DMS153 treated with DMSO at 0.1 percent for 48 hours (cell line): ENCODE results near the gene MRPL23.
"Not testable (repeated sequence)": the region's sequence is repeated elsewhere in the genome, so short reads cannot be mapped to it uniquely, and the experiment has no call there.

Experiments used
- DNase-seq: peaks from one replicate; lab custom pipeline; 2025; ENCODE audit not compliant: unreplicated experiment; lab: John Stamatoyannopoulos, UW

The MRPL23 gene

DNA sequence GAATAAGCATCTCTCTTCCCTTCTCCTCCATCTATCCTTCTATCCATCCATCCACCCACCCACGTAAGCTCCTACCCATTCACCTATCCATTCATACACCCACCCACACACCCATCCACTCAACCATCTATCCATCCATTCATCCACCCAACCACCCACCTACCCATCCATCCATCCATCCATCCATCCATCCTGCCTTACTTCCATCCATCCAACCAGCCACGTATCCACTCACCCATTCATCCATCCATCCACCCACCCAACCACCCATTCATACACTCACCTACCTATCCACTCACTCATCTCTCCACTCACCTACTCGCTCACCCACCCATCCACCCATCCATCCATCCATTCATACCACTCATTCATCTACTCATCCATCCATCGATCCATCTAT lies 14.5 kb upstream of the MRPL23 start:
- no peak for DNase-seq

DNA sequence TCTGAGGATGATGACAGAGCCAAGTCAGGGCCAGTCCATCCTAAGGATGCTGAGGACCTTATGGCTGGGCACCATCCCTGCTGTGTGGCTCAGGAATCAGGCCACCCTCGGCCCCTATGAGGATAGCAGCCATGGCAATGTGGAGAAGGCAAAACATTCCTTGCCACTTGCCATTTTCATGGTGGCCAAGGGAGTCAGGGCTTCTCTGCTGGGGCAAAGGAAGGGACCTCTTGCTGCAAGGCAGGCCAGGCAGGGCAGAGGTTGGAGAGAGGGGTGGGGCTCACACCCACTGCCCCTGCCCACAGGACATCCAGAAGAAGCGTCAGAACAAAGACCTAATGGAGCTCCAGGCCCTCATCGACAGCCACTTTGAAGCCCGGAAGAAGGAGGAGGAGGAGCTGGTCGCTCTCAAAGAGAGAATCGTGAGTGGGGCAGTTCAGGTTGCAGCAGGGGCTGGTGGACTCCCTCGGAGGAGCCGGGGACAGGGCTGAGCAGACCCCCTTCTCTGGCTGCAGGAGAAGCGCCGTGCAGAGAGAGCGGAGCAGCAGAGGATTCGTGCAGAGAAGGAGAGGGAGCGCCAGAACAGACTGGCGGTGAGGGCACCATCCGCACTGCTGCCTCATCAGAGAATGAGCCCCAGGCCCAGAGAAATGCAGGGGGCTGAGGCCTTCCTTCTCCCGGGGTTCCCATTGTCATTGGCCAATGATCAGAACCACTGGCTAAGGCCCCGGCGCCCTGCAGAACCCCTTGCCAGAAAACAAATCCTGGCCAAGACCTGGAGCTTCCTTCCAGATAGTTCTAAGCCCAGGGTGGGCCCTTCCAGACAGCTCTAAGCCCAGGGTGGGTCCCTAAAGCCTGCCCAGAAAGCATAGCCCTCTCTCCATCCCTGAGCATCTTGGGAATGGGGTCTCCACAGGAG lies 13.5 kb upstream of the MRPL23 start:
- no peak for DNase-seq

DNA sequence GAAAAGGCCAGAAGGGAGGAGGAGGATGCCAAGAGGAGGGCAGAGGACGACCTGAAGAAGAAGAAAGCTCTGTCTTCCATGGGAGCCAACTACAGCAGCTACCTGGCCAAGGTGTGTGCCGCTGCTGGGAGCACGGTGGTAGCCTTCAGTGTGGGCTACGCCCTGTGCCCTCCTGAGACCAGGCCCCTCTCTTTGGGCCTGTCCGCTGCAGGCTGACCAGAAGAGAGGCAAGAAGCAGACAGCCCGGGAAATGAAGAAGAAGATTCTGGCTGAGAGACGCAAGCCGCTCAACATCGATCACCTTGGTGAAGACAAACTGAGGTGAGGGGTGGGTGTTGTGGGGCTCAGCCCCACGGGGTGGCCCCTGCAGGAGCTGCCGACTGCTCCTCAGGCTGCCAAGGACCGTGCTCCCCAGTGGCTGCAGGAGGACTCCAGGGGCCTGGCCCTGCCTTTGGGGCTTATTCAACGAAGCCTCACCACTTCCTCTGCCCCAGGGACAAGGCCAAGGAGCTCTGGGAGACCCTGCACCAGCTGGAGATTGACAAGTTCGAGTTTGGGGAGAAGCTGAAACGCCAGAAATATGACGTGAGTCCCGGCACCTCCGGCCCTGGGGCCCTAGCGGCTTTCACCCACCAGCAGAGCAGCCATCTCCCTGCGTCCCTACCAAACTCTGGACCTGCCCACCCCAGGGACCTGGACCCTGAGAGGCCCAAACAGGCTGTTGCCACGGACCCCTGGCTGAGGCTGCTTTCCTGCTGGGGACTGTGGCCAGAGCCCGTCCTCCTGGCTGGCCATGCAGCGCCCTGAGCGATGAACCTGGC lies 12.6 kb upstream of the MRPL23 start:
- no peak for DNase-seq

DNA sequence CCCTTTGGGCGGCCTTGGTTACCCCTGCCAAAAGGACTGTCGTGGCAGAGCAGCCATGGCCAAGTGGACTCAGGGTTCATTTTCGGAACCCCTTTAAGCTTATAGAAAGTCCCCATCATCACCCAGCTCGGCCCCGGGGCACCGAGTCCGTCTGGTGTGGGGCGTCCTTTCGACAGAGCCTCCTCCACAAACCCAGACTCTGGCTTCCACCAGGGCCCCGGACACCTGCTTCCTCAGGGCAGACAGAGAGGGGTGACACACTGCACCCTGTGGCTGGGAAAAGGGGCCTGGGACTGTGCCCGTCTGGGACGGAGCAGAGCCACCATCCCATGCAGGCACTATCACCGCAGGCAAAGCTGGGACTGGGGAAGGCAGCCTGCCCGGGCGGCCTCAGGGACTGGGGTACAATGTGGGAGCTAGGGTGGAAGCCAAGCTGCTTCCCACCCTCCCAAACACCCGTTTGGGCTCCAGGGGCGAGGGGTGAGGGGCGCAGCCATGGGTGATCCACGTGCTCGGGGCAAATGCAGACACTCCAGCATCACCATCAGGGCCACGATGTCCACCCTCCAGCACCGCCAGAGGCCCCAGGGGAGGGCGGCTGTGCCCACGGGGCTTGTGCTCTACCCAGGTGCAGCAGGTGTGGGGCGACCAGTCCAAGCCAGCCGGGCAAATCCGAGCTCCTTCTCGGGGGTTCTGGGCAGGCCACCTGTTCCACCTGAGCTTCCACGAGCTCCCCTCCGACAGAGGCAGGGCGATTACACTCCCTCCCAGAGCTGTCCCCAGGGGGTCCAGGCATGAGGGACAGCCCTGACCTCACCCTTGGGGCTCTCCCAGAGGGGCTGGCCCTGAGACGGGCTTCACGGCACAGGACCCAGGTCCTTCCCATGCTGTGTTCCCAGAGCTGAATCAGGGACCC lies 11.7 kb upstream of the MRPL23 start:
- DNase-seq, result no peak

DNA sequence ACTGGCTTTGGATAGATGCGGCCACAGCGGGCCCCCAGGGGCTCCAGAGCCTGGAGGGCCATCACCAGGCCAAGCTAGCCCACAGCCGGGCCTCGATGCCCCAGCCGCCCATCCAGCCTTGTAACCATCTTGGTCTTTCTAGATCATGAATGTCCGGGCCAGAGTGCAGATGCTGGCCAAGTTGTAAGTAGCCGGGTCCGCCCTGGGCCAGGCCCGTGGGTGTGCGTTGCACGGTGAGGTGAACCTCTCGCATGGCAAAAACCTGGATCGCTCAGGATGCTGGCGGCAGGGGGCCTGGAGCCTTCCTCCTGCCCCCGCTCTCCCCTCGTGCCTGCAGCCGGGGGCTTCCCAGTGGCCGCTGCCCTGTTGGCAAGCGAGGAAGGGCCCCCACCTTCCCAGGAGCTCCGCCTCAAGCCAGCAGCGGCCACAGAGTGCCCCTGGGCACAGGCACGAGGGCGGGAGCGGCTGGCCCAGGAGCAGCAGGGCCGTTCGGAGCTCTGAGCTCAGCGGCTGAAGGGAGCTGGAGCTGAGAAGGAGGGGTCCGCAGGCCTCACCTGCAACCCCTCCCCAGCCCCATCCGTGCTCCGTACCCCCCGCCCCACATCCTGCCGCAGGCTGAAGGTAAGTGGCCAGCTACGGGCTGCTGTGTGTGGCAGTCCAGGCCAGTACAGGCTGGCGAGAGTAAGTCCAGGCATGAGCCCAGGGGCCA lies 10.9 kb upstream of the MRPL23 start:
- no peak for DNase-seq

DNA sequence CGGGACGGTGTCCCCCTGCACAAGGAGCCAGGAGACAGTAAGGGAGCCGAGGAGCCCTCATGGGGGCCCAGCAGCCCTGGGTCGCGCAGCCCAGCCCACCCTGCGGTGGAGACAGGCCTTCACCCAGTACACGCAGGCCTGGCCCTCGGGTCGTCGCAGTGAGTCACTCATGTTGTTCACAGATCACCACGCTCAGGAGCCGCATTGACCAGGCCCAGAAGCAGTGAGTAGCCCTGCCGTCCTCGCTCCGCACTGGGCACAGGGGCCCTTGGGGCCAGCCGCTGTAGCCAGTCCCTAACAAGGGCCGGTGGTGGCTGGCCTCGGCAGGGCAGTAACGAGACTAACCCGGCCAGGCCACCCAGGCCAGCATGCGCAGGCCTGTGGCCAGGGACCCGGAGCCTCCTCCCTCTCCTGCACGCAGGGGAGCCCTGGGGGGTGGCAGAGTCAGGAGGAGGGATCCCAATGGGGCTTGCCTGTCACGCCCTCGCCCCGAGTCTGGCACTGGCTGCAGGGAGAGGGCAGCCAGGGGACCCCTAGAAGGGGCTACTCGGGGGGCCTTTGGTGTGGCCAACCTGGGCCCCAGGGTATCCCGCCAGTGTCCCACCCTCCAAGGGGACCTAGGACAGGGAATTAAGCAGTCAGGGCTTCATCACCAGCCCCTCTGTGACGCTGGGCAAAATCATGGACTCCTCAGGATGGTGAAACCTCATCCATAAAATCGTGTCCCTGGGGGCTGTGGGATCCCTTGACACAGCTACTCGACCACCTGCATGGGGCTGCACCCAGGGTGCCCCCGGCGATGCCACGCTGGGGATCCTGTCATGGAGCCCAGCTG lies 10.1 kb upstream of the MRPL23 start:
- DNase-seq, result no peak

DNA sequence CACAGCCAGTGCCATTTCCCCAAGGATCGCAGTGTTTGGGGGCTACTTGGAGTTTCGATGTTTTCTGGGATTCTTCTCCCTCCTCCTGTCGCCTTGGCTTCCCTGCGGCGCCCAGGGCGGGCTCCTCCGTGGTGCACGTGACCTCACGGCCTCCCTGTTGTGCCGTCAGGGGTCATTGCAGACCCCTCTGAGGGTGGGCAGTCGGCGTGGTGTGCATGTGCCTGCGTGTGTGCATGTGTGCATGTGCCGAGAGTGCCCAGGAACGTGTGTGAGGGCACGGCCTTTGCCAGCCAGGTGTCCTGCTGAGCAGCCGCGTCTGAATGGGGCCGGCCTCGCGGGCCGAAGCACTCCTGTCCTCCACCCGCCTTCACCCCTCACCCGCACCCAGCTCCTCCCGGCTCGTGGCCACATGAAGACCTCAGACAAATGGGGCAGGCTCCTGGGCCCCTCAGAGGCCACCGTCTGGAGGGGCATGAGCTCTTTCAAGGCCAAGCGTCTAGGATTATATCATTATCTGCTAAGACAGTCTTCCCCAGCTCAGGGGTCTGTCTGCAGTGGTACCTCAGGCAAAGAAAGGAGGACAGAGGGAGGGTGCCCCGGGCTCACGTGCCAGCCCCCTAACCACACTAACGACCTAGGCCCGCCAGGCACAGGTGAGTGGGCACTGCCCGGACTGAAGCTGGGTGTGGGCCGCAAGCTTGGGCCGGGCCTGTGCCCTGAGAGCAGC lies 9.4 kb upstream of the MRPL23 start:
- no peak for DNase-seq

DNA sequence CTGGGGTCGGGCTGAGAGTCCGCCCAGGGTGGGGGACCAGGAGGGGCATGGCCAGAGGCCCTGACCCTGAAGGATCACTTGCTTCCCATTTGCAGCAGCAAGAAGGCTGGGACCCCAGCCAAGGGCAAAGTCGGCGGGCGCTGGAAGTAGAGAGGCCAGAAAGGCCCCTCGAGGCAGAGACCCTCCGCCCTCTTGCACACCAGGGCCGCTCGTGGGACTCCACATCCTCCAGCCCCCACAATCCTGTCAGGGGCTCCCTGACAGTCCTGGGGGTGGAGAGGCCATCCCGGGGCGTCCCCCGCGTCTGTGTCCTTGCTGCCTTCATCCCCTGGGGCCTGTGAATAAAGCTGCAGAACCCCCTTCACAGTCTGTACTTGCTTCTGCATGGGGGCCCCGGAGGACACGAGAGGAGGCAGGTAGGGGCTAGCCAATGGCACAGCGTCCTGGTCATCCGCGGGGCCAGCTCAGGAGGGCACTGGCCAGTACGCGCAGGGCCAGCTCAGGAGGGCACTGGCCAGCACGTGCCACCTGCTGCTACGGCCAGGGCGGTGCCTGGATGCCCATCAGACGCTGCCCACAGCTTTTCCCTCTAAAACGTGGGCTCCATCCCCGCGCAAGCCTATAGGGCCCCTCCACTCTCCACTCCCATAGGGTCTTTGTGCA lies 8.7 kb upstream of the MRPL23 start:
- DNase-seq, result no peak

DNA sequence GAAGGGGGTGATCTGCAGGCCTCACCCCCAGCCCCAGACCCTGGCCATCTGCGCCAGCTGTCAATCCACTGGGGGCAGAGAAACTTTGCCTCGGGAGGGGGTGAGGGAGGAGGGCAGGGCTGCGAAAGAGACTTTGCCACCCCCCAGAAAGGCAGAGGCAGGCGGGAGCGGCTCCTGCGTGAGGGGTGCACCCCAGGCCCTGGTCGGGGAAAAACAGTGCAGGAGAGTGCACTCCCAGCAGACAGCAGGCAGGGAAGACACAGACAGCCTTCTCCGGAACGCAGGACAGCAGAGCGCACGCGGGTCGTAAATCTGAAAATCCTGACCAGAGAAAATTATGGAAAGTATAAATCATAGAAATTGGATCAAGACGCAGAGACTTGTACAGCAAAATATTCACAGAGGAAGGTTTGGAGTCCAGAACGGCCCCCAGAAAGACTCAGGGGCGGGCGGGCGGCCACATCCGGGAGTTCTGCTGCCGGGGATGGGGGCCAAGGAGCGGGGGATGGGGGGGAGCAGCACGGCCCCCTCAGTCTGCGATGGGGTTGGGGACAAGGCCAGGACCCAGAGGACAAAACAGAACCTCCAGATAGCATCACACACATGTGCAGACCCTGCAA lies 8.0 kb upstream of the MRPL23 start:
- DNase-seq, result no peak

DNA sequence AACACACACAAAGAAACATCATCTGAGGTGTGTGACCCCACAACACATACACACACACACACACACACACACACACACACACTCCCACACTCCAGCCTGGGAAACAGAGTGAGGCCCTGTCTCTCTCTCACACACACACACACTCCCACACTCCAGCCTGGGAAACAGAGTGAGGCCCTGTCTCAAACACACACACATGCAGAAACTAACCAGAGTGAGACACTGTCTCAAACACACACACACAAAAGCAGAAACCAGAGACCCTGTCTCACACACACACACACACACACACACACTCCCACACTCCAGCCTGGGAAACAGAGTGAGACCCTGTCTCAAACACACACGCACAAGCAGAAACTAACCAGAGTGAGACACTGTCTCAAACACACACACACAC lies 7.3 kb upstream of the MRPL23 start:
- DNase-seq, result not testable (repeated sequence)

DNA sequence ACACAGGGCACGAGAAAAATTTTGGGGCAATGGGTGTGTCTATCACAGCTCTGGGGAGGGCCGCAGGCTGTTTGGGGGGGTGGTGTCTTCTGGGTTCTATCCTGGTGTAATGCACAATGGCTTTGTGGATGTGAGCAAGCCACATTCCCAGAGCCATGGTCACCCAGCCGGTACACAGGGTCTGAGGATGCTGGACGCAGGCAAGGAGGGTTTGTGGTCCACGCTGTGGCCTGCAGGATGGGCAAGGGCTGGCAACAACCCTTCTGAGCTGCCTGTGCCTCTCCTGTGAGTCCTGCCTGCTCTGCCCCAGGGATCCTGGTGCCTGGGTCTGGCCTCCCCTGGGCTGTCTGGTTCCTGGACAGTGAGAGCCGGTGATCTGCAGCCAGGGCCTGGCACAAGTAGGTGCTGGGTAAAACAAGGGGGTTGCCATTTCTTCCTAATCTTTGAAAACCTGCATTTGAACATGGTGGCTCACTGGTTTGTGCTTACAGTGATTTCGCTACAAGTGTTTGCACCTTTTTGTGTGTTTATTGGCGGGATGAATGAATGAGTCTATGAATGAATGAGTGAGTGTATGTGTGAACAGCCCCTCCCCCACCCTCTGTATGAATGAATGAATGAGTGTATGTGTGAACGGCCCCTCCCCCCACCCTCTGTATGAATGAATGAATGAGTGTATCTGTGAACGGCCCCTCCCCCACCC lies 4.4 kb upstream of the MRPL23 start:
- DNase-seq, result no peak

DNA sequence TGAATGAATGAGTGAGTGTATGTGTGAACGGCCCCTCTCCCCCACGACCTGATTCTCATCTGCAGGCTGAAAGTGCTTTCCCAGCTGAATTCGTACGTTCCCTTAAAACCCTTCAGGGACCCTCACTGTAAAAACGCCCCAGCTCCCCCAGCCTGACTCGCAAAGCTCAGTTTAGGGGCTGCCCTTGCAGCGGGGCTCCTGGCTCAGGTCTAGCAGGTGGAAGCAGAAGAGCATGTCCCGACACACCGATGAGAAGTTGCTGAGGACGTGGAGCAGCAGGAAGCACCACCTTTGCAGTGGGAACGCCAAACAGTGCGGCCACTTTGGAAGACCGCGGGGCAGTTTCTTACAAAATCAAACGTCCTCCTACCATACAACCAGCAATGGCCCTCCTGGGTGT lies 3.6 kb upstream of the MRPL23 start:
- DNase-seq, result no peak

DNA sequence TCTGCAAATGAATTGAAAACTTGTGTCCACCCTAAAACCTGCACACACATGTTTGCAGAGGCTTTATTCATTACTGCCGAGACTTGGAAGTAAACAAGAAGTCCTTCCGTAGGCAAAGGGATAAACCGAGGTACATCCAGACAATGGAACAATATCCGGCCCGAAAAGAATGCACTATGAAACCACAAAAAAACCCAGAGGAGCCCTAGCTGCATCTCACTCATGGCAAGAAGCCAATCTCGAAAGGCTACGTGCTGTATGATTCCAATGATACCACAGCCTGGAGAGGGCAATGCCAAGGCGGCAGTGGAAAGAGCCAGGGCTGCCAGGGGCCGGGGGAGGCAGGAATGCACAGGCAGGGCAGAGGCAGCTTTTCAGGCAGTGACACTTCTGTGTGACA lies 3.2 kb upstream of the MRPL23 start:
- peak; percentile 16 for DNase-seq

DNA sequence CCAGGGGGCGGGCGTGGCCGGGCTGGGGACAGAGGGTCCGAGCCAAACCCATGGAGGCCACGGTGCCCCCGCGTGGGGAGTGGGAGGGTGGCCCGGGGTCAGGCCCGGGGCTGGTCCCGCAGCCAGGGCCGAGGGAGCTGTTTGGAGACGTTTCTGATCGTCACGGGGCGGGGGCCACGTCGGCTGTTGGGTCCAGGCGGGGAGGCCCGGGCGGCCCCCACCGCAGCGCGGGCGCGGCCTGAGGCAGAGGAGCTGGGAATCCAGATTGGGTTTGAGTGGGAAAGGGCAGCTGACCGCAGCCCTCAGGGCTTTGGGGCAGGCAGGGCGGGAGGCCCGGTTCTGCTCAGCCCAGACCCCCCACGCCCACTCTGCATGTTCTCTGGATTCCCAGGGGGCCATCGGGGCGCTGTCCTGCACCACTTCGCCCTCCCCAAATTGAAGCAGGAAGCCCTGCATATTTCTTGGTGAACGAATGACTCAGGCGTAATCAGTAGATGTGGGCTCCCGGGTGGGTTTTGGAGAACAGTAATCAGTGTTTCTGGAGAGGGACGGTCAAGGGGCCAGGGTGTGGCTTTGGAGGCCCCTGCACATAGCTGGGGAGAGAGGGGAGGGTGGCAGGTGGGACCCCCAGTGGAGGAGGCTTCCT lies 583 bp downstream of the MRPL23 start:
- no peak for DNase-seq

DNA sequence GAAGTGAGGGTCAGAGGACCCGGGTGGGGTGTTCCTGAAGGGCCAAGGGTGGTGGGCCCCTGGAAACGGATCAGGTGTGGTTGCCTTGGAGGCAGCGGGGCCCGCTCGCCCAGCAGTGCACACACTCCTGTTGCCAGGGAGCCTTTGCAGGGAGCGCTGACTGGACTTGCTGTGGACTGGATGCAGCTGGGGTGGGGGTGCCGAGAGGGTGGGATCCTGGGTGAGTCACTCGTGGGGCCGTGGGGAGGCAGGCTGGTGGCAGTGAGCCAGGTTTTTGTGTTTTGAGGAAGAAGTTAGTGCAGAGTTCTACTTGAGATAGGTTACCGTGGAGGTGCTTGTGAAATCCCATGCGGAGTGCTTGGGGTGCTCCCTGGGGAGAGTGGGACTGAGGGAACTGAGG lies 1.3 kb downstream of the MRPL23 start:
- DNase-seq, result no peak

DNA sequence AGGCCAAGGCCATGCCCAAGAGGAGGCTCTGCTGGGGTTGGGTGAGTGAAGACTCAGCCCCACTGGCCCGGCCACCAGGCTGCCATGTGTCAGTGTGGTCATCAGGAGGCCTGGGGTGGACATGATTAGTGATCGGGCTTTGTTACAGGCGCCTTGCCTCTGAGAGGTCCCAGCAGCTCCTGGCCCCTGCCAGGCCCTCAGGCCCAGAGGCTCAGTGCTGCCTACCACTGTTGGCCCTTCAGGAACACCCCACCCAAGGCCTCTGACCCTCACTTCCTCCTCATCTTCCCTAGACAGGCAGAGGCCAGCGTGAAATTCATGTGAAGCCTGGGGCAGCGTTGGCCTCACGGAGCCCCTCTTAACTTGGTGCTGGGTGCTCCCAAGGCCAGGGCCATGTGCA lies 2.2 kb downstream of the MRPL23 start:
- no peak for DNase-seq

DNA sequence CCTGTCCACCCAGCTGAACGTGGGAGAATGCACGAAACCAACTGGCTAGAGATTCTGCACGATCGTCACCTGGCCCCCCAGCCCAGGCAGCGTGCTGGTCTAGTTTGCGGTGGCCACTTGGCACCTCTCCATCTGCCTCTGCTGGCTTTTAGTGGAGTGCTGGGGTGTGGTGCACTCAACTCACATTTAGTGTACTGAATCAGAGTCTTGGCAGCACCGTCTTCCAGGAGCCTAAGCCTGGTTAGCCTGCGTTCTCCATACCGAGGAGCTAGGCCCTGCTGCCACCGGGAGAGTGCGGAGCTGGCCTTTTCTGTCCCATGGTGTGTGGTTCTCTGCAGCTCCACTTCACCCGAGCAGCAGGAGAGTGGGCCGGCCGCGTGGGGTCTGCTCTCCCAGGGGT lies 2.8 kb downstream of the MRPL23 start:
- no peak for DNase-seq
